HEK293 (cell line): ENCODE results near the gene KLHL7.

Experiments used
- CTCF ChIA-PET: fragments of 350-600 bp; formaldehyde crosslinking; extraction: SDS; loops from one replicate; lab custom pipeline; 2021; ENCODE audit warnings: antibody characterized with exemption; lab: Yijun Ruan, JAX
- POLR2A ChIA-PET: fragments of 300-600 bp; formaldehyde crosslinking; extraction: SDS; loops from one replicate; lab custom pipeline; 2020; ENCODE audit warnings: antibody characterized with exemption, inconsistent platforms; lab: Yijun Ruan, JAX
- H3K27ac ChIP-seq: fragments of 200-500 bp; sonication (Bioruptor generic); 2 replicates; pipeline ENCODE4 v1.5.1; 2014; ENCODE audit warnings: low read depth, low read length, control low read depth, inconsistent platforms; ENCODE audit errors: extremely low read depth
- H3K36me3 ChIP-seq, 2 experiments: fragments of 200-500 bp in 1 of 2; sonication (Bioruptor generic) in 1 of 2; 1 replicate in 1 of 2; 2 replicates in 1 of 2; pipeline ENCODE4 v1.5.1; 2014 to 2017; ENCODE audit warnings: inconsistent platforms in 2 of 2, low read length in 2 of 2; ENCODE audit not compliant: control insufficient read depth in 2 of 2, insufficient read depth in 1 of 2
- H3K4me1 ChIP-seq: fragments of 200-500 bp; sonication (Bioruptor generic); 2 replicates; pipeline ENCODE4 v1.5.1; 2014; ENCODE audit warnings: mild to moderate bottlenecking, low read length, inconsistent platforms; ENCODE audit not compliant: control insufficient read depth, insufficient read depth
- H3K4me3 ChIP-seq: 2 replicates; pipeline ENCODE4 v1.5.1; 2011; ENCODE audit warnings: low read depth, mild to moderate bottlenecking, control low read depth, low read length, moderate library complexity
- H3K9me3 ChIP-seq: fragments of 200-500 bp; sonication (Bioruptor generic); 2 replicates; pipeline ENCODE4 v1.5.1; 2014; ENCODE audit warnings: low read depth, low read length, inconsistent platforms; ENCODE audit not compliant: control insufficient read depth, insufficient read depth
- ELK4 ChIP-seq: IDR thresholded peaks from 2 replicates; pipeline ENCODE4 v1.6.1; 2011; ENCODE audit warnings: mild to moderate bottlenecking, low read depth, low read length, borderline replicate concordance
- GLI2 ChIP-seq: fragments of 450-650 bp; formaldehyde crosslinking; IDR thresholded peaks from 2 replicates; pipeline ENCODE4; 2017; ENCODE audit warnings: missing biosample characterization, missing genetic modification characterization, low read depth, borderline replicate concordance
- GLIS2 ChIP-seq: fragments of 450-650 bp; formaldehyde crosslinking; IDR thresholded peaks from 2 replicates; pipeline ENCODE4 v1.5.1; 2016; ENCODE audit warnings: missing biosample characterization, missing genetic modification characterization
- MEIS1 ChIP-seq: sonication (generic); formaldehyde crosslinking; IDR thresholded peaks from 2 replicates; pipeline ENCODE4 v1.8.1; 2022; ENCODE audit warnings: missing genetic modification reagents, mild to moderate bottlenecking, borderline replicate concordance
- MYNN ChIP-seq: fragments of 450-650 bp; formaldehyde crosslinking; IDR thresholded peaks from 2 replicates; pipeline ENCODE4 v1.5.1; 2016; ENCODE audit warnings: missing biosample characterization, missing genetic modification characterization, borderline replicate concordance
- YY2 ChIP-seq: fragments of 450-650 bp; formaldehyde crosslinking; IDR thresholded peaks from 2 replicates; pipeline ENCODE4 v1.5.1; 2016; ENCODE audit warnings: missing biosample characterization, missing genetic modification characterization
- ZBTB1 ChIP-seq: fragments of 450-650 bp; formaldehyde crosslinking; IDR thresholded peaks from 2 replicates; pipeline ENCODE4 v1.5.1; 2016; ENCODE audit warnings: missing biosample characterization, missing genetic modification characterization
- ZBTB20 ChIP-seq: fragments of 450-650 bp; formaldehyde crosslinking; IDR thresholded peaks from 2 replicates; pipeline ENCODE4 v1.5.1; 2016; ENCODE audit warnings: missing biosample characterization, missing genetic modification characterization
- ZBTB48 ChIP-seq: fragments of 450-650 bp; formaldehyde crosslinking; IDR thresholded peaks from 2 replicates; pipeline ENCODE4 v1.5.1; 2016; ENCODE audit warnings: missing biosample characterization, missing genetic modification characterization
- ZBTB49 ChIP-seq: fragments of 450-650 bp; formaldehyde crosslinking; IDR thresholded peaks from 2 replicates; pipeline ENCODE4 v1.5.1; 2016; ENCODE audit warnings: missing biosample characterization, missing genetic modification characterization, low read depth
- ZBTB6 ChIP-seq: fragments of 450-650 bp; formaldehyde crosslinking; IDR thresholded peaks from 2 replicates; pipeline ENCODE4 v1.5.1; 2017; ENCODE audit warnings: missing biosample characterization, missing genetic modification characterization
- ZBTB8A ChIP-seq: fragments of 450-650 bp; formaldehyde crosslinking; IDR thresholded peaks from 2 replicates; pipeline ENCODE4 v1.5.1; 2016; ENCODE audit warnings: missing biosample characterization, missing genetic modification characterization
- ZNF132 ChIP-seq: fragments of 450-650 bp; formaldehyde crosslinking; IDR thresholded peaks from 2 replicates; pipeline ENCODE4 v1.5.1; 2017; ENCODE audit warnings: missing biosample characterization, missing genetic modification characterization, borderline replicate concordance
- ZNF148 ChIP-seq: fragments of 450-650 bp; formaldehyde crosslinking; IDR thresholded peaks from 2 replicates; pipeline ENCODE4 v1.5.0; 2017; ENCODE audit warnings: missing biosample characterization, missing genetic modification characterization, borderline replicate concordance
- ZNF214 ChIP-seq: fragments of 450-650 bp; formaldehyde crosslinking; IDR thresholded peaks from 2 replicates; pipeline ENCODE4 v1.5.1; 2017; ENCODE audit warnings: missing biosample characterization, mild to moderate bottlenecking, missing genetic modification characterization, borderline replicate concordance
- ZNF473 ChIP-seq: fragments of 450-650 bp; formaldehyde crosslinking; IDR thresholded peaks from 2 replicates; pipeline ENCODE4 v1.5.1; 2017; ENCODE audit warnings: missing biosample characterization, missing genetic modification characterization
- ZNF521 ChIP-seq: fragments of 450-650 bp; formaldehyde crosslinking; IDR thresholded peaks from 2 replicates; pipeline ENCODE4 v1.5.1; 2017; ENCODE audit warnings: missing biosample characterization, mild to moderate bottlenecking, missing genetic modification characterization
- ZNF529 ChIP-seq: fragments of 450-650 bp; formaldehyde crosslinking; IDR thresholded peaks from 2 replicates; pipeline ENCODE4 v1.5.1; 2017; ENCODE audit warnings: missing genetic modification characterization, missing biosample characterization; ENCODE audit not compliant: insufficient replicate concordance
- ZNF544 ChIP-seq: fragments of 450-650 bp; formaldehyde crosslinking; IDR thresholded peaks from 2 replicates; pipeline ENCODE4 v1.5.0; 2017; ENCODE audit warnings: missing biosample characterization, missing genetic modification characterization
- ZNF610 ChIP-seq: fragments of 450-650 bp; formaldehyde crosslinking; IDR thresholded peaks from 2 replicates; pipeline ENCODE4 v1.5.1; 2016; ENCODE audit warnings: missing biosample characterization, missing genetic modification characterization, borderline replicate concordance
- ZNF654 ChIP-seq: fragments of 450-650 bp; formaldehyde crosslinking; IDR thresholded peaks from 2 replicates; pipeline ENCODE4 v1.5.1; 2016; ENCODE audit warnings: low read depth, missing biosample characterization, missing genetic modification characterization
- ZSCAN18 ChIP-seq: fragments of 450-650 bp; formaldehyde crosslinking; IDR thresholded peaks from 2 replicates; pipeline ENCODE4 v1.5.1; 2016; ENCODE audit warnings: missing biosample characterization, missing genetic modification characterization

The KLHL7 gene

GRCh38 chr7:23065974-23066373 is 39.6 kb upstream of the KLHL7 start:
- Histone ChIP-seq H3K4me1 (no peaks in the 10 kb centered on the region; the same call in 1 of the 2 replicates), H3K27ac (no peak overlapping the region), H3K36me3 (no peaks in the 10 kb centered on the region), H3K9me3 (no peaks in the 10 kb centered on the region), H3K4me3 (no peak overlapping the region)
- ChIA-PET CTCF (interaction anchor here (0.7 to 1.9 kb wide), 2 partner anchors 11 to 504 kb away, joined by 3 to 9 read pairs; no protein-coding TSS in a partner anchor), POLR2A (no interaction called here)
- TF ChIP-seq GLI2 (tag by site-specific recombination) (no peak), ZBTB1 (tag by site-specific recombination) (no peak), MEIS1 (CRISPR knock-in tag) (no peak), ZNF214 (no peak), ZBTB49 (tag by site-specific recombination) (no peak), ZNF610 (tag by site-specific recombination) (no peak), ZBTB20 (tag by site-specific recombination) (no peak), ZNF473 (no peak), ZBTB8A (tag by site-specific recombination) (no peak), MYNN (tag by site-specific recombination) (no peak), ZBTB48 (tag by site-specific recombination) (no peak), ZNF521 (tag by site-specific recombination) (no peak), GLIS2 (tag by site-specific recombination) (no peak), ZNF544 (no peak), ZNF132 (no peak)

GRCh38 chr7:23067271-23067670 is 38.3 kb upstream of the KLHL7 start:
- CTCF ChIA-PET, result interaction anchor here (0.6 to 1.9 kb wide), 3 partner anchors 12 to 265 kb away, joined by 3 to 9 read pairs (median 4); no protein-coding TSS in a partner anchor
- Histone ChIP-seq H3K4me3 (no peak overlapping the region), H3K4me1 (peaks cover under 1% of the 10 kb centered on the region), H3K9me3 (no peaks in the 10 kb centered on the region), H3K36me3 (no peaks in the 10 kb centered on the region), H3K27ac (no peak overlapping the region)
- POLR2A ChIA-PET, result no interaction called here
- no peak for TF ChIP-seq ZBTB6 (tag by site-specific recombination)

GRCh38 chr7:23072048-23072447 is 33.5 kb upstream of the KLHL7 start:
- no peak overlapping the region for H3K4me3 ChIP-seq
- no peak overlapping the region for H3K27ac ChIP-seq
- ChIA-PET CTCF (interaction anchor here (0.6 to 2.4 kb wide), 3 partner anchors 13 to 345 kb away, joined by 3 to 14 read pairs (median 3); partner anchors contain the start of gene IL6), POLR2A (no interaction called here)
- no peaks in the 10 kb centered on the region for H3K36me3 ChIP-seq
- no peaks in the 10 kb centered on the region for H3K9me3 ChIP-seq
- H3K4me1 ChIP-seq, result peaks cover 34% of the 10 kb centered on the region; the same call in 1 of the 2 replicates
- TF ChIP-seq ZBTB6 (tag by site-specific recombination) (no peak), ZBTB20 (tag by site-specific recombination) (no peak), YY2 (no peak), ZSCAN18 (tag by site-specific recombination) (no peak), ZNF654 (tag by site-specific recombination) (peak; percentile 21), ZNF148 (tag by site-specific recombination) (no peak), ELK4 (no peak), ZNF529 (tag by site-specific recombination) (no peak)
